ENCODE measurements around the gene PADI6.

Gene PADI6

DNA sequence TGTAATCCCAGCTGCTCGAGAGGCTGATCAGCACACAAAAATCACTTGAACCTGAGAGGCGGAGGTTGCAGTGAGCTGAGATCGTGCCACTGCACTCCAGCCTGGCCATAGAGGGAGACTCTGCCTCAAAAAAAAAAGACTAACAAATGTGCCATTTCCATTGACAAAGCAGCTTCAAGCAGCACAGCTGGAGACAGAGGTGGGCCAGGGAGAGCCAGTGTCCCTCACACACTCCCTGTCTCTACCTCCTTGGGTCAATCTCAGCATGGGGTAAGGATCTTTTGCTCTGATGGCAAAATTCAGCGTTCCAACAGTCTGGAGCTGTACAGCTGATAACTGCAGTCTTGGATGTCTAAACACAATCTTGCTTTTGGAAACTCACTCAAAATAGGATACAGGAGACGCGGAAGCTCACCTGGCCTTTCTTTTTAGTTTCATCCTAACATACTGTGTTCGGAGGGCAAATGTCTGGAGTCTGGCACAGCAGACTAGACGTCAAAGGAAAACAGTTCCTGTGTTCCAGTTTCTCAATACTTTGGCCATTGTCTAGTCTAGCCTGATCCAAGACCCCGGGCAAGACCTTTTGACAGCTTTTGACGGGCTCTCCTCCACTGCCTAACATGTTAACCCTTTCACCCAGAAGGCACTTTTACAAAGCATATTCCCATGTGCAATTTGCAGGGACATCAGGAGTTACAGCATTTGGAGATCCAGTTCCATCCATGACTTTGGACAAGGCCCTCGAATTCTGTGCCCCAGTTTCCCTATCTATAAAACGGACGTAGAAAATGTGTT lies 64.6 kb downstream of the PADI6 start:
- DNase-seq (ENCODE audit: low read depth): no peak

DNA sequence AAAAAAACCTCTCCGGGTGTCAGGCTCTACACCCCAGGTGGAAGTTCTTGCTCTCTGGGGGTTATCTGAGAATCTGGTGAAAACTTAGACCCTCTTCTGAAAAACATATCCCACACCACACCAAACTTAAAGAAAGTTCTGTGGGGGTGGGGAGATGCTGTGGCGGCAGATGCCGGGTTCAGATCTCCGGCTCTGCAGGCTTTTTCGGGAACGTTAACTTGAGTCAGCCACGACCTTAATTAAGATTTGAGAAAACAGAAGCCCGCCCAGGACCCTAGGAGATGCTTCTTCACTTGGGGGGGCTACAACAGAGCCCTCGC lies 65.2 kb downstream of the PADI6 start:
- no peak for DNase-seq (ENCODE audit: low read depth)

DNA sequence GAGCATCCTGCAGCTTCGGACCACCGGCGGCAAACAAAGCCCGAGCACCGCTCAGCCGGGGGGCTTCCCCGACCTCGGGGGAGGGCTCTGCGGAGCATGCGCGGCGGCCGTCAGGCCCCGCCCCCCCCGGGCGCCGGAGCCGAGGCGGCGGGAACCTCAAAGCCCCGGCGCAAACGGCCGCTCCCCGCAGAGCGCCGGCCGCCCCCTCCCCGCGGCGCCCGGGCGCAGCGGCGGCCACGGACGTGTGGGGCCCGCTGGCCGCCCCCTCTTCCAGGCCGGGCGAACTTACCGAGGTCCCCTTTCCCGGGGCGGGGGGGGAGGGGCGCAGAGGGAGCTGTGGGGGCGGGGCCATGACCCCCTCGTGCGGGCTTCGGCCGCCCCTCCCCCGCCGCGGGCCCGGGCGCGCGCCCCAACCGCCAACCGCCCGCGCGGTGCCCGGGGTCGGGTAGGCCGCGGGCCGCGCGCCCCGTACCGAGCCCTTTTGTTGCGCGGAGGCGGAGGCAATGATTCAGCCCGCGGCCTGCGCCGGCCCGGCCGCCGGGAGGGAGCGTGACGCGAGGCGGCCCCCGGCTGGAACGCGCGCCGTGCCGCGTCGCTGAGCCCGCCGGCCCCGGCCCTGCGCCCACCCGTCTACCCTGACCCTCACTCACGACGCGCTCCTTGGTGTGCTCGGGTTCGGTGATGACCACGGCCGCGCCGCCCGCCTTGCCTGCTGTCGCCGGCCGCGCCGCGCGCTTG lies 65.8 kb downstream of the PADI6 start:
- DNase-seq (ENCODE audit: low read depth): peak; percentile 52

DNA sequence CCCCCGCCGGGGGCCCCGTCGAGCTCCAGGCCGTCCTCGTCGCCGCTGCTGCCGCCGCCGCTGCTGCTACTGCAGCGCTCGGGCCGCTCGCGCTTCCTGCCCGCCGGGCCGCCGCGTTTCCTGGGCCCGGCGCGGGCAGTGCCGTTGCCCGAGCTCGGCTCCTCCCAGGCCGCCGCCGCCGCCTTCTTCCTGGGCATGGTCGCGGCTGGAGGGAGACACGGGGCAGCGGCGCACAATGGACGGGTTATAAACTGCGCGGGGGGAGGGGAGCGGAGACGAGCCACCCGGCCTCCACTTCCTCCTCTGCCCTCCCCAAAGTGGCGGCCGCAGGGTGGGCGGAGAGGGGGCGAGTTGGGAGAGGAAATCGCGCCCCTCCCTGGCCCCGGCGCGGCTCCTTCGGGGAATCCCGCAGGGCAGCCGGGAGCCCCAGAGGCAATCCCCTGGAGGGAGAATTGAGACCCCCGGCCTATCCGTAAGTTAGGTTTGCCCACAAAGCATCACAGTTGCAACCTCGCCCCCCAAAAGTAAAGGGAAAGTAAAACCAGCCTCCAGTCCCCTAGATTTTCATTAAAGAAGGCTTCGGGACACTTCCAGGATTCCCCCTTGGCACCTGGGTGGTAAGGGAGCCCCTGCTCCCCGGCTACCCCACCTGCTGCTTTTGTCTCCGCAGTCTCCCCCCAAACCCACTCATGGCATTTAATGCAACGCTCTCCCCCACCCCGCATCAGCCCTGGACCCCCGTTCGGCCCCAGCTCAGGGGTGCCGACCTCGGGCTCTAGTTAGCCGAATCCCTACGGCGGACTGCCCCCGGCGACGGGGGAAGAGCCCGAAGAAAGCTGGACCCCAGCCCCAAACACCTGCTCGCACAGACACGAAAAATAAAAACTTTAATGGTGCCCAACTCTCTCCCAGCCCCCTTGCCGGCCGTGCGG lies 66.6 kb downstream of the PADI6 start:
- peak; percentile 75 for DNase-seq (ENCODE audit: low read depth)

DNA sequence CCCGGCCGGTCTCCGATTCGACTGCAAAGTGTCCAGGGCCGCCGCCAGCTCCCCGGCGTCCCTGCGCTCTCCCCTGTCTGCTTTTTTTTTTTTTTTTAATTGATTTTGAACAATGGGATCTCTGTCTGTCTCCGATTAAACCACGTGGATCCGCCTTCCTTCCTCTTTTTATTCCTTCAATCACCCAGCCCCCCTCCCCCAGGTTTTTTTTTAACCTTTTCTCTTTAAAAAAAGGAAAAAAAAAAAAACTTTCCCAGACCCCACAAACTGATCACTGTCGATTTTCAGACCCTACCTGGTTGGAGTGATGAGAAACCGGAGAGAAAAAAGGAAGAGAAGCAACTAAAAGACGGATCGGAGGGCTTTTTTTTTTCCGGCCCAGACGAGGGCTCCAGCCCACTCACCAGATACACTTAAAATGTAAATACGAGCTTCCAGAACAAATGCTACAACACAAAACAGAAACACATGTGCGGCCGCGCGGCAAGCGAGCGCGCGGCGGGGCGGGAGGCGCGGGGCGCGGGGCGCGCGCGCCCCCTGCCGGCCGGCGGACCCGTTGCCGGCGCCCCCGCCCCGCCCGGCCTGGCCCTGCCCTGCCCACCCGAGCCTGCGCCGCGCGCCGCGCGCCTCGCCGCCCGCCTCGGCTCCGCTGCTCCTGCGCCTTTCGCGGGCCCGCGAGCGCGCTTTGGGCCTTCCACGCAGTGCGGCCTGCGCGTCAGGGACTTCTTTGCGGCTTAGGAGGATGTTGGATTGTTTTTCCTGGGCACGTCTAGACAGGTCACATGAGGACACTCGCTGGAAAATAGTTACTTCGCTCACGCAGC lies 67.5 kb downstream of the PADI6 start, which contains the start of gene RCC2:
RCC2 (minus strand) TSS at position 428 of the 824 bp plus-strand sequence. CDS start 1,163 bp downstream, outside the sequence.
- DNase-seq (ENCODE audit: low read depth): peak; percentile 78

DNA sequence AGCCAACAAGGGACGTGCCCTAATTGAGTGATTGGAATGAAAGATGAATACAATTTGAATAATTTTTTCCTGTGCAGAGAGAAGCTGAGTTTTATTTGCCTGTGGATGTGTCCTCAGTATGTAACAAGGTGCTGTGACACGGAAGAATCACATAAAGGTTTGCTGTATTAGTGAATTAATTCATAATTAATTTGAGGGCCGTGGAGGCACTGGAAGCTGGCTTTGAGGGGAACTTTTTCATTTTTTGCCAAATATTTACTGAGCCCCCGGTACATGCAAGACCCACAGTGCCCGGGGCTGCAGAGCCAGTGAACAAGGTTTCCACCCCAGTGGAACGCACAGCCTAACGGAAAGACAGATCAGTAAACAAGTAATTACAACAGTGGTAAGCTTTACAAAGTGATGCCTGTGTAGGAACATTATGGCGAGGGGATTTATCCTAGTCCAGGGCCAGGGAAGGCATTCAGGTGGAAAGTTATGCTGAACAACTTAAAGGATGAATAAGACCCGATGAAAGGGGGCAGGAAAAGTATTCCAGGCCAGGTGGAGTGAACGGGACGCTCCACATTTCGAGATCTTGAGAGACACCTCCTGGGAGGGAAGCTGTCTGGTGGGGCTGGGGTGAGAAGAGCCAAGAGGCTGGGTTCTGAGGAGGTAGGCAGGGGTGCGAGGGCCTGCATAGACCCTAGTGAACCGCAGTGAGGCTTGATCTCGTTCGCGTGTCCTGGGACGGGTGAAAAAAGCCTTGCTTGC lies 68.3 kb downstream of the PADI6 start:
- DNase-seq (ENCODE audit: low read depth): no peak

DNA sequence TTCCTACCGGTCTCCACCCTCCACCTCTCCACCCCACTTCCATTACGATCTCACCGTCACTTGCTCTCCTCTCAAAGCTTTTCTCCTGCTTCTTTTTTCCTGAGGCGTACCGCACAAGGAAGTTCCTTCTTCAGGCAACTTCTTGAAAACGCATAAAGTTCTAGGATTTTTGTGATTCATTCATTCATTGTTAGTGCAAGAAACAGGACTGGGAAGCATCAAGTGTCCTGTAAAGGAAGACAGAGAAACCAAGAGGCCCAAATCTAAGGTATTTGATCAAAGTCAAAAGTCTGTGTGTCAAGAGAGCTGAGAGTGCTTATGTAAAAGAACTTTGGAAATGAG lies 68.8 kb downstream of the PADI6 start:
- no peak for DNase-seq (ENCODE audit: low read depth)

DNA sequence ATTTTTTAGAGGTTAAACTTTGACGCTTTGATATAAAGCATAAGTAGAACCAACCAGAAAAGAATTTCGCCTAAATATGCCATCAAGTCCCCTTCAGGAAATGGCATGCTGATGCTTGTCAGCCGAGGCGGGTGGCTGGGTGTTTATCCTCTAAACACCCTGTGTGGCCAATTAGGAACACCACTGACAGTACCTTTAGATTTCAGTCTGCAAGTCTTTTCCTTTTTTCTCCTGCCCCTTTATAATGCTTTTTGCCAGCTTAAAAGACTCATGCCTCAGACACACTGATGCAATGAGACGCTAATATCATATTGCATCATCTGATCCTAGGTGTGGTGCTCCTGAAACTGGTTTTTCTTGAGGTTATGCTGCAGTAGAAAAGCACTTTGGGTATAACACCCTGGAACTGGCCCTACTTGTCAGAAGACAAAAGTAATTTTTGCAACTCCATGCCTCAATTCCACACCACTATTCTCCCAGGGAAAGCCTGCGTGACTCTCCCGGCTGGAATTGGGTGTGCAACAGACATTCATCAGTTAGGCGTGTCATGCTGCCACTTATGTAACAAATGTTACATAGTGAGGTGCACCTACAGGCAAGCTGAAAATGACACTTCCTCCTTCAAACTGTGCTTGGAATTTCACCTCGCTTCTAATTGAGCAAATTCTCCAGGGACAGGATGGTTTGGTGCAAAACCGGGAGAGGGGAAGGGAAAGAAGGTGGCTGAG lies 69.4 kb downstream of the PADI6 start:
- peak; percentile 38 for DNase-seq (ENCODE audit: low read depth)

DNA sequence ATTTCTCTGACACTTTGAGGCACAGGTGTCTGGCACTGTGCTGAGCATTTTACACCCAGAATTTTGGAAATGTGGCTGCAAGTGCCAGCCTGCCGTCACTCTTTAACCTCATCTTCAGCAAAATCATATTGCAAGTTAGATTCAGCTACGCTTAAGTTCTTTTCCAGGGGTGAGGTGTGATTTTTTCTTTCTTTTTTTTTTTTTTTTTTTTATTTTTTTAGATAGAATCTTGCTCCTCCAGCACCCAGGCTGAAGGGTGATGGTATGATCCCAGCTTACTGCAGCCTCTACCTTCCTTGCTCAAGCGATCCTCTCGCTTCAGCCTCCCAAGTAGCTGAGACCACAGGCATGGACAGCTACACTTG lies 70.0 kb downstream of the PADI6 start:
- DNase-seq (ENCODE audit: low read depth): no peak

DNA sequence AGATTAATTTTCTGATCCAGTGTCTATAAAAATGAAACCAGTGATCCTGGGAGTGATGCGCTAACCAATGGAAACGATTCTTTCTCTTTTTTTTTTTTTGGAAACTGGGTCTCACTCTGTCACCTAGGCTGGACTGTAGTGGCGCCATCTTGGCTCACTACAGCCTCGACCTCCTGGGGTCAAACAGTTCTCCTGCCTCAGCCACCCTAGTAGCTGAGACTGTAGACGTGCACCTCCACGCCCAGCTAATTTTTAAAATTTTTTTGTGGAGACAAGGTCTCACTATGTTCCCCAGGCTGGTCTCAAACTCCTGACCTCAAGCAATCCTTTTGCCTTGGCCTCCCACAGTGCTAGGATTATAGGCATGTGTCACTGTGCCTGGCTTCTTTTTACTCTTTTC lies 70.8 kb downstream of the PADI6 start:
- DNase-seq (ENCODE audit: low read depth): no peak

DNA sequence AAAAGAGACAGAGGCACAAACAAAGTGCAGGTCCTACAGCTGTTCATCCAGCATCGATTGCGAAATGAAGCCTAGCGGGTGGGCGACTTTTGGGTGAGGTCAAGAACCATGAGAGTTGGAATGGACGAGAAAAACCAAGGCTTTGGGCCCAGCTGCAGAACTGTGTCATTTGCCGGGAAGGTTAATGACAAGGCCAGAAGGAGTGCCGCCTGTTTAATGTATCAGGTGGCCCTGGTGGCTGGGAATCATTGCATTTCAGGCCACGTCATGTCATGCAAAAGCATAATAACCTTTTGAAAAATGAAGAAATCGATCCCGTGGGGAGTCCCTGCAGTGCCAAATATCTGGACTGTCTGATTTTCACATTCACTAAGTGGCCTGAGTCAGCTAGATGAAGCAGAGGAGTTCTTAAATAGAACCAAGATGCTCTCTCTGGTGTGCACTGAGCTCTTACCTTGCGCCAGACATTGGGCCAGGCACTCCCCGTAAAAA lies 75.6 kb downstream of the PADI6 start:
- no peak for DNase-seq (ENCODE audit: low read depth)
